HG02973 (cell line): Measurements from ENCODE around the gene RPS6KA5.
"Not testable (repeated sequence)": the region's sequence is repeated elsewhere in the genome, so short reads cannot be mapped to it uniquely, and the experiment has no call there.

Experiments
- ATAC-seq: cut with Tn5 transposase; IDR thresholded peaks from one replicate; pipeline ENCODE4 v1.9.1; 2021; ENCODE audit warnings: moderate library complexity; ENCODE audit not compliant: unreplicated experiment

RPS6KA5 gene

DNA sequence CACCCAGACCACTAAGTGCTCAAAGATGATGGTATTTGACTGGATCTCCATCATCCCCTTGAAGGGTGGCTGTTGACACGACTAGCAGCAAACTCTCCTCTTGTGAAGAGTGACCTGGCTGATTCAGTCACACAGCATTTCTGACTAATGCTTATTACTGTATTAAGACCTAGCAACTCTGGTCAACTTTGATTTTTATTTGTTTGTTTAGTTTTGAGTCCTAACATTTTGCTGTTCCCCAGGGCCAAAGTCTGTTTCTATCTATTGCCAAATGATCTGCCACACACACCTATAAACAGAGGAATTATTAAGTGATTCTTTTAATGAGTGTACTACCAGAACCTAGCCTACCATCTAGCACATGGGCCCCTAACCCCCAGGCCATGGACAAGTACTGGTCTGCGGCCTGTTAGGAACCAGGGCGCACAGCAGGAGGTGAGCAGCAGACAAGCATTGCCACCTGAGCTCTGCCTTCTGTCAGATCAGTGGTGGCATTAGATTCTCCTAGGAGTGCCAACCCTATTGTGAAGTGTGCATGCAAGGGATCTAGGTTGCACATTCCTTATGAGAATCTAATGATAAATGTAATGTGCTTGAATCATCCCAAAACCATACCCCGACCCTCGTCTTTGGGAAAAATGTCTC is 120.0 kb downstream of the RPS6KA5 start:
- ATAC-seq: no peak

DNA sequence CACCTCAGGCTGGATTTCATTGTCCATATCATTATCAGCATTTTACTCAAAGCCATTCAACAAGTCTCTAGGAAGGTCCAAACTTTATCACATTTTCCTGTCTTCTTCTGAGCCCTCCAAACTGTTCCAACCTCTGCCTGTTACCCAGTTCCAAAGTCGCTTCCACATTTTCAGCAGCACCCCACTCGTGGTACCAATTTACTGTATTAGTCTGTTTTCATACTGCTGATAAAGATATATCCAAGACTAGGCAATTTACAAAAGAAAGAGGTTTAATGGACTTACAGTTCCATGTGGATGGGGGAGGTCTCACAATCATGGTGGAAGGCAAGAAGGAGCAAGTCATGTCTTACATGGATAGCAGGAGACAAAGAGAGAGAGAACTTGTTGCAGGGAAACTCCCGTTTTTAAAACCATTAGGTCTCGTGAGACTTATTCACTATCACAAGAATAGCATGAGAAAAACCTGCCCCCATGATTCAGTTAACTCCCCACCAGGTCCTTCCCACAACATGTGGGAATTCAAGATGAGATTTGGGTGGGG is 121.1 kb downstream of the RPS6KA5 start:
- not testable (repeated sequence) for ATAC-seq

DNA sequence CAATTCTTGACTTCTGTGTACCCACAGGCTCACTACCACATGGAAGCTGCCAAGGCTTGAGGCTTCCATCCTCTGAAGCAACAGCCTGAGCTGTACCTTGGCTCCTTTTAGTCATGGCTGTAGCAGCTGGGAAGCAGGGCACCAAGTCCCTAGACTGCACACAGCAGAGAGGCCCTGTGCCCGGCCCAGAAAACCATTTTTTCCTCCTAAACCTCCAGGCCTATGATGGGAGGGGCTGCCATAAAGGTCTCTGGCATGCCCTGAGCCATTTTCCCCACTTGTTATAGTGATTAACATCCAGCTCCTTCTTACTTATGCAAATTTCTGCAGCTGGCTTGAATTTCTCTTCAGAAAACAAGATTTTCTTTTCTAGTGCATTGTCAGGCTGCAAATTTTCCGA is 121.8 kb downstream of the RPS6KA5 start:
- no peak for ATAC-seq

DNA sequence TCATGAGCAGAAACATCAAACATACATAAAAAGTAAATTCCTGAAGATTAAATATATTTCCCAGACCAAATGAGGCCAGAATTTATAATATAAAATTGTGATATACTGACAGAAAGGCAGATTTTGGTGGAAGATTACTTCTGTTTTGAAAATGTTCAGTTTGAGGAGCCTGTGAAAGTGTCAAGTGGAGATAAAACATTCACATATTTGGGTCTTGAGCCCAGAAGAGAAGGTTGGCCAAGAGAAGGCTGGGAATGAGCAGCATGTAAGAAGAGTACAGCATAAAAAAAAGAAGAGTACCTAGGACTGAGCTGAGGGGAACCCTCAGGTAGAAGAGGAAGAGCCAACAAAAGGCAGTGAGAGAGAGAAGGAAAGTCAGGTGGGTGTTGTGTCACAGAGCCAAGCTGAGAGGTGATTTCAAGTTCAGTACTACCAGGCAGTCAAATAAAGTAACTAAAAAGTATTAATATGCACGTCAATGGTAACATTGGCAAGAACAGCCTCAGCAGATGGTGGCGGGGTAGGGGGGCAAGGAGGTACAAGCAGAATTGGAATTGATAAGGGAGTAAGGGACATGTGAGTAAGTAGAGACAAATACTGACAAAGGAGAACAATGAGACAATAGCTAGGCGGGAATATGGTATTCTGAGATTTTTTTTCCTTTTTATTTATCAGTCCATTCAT is 123.5 kb downstream of the RPS6KA5 start:
- ATAC-seq: no peak

DNA sequence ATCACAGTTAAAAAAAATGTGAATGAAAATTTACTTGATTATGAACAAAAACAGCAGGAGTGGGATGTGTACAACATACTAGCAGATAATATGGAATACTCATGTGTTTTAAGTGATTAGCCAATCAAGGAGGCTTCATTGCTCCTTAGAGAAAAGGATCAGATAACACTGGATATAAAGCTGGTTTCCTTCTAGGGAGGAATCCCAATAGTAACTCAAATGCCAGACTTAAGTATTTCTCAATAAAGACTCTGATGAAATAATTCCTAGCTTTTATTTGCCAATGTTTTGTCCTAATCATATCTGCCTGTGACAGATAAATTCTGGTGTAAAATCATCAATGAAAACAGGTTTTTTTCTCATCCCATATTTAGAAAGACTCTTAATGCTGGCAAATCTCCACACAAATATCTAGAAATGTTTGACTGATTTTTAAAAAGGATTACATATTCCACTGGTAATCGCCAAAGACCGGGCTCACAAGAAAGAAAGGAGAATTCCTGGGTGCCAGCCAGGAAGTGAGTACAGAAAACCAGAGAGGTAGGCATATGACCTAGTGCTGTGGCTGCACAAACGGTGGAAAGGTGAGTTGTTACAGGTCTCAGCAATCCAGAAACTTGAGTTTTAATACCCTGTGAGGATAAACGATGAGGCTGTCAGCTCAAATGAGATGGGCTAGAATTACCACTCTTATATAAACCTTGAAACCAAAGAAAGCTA is 135.7 kb downstream of the RPS6KA5 start:
- ATAC-seq: no peak

DNA sequence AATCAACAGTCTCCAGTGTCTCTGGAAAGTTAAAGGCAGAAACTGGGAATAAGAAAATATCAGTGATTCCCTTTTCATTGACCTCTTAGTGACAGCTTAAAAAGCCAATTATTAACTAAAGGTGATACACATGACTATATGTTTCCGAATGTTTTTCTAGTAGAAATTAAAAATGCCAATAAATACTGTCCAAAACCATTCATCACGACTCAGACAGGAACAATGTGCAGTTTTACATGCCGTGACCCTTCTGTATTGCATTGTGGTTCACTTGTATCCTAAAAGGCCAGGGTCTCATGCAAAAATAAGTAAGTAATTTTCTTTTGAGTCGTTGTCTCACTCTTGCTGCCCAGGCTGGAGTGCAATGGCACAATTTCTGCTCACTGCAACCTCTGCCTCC is 138.3 kb downstream of the RPS6KA5 start:
- ATAC-seq: no peak

DNA sequence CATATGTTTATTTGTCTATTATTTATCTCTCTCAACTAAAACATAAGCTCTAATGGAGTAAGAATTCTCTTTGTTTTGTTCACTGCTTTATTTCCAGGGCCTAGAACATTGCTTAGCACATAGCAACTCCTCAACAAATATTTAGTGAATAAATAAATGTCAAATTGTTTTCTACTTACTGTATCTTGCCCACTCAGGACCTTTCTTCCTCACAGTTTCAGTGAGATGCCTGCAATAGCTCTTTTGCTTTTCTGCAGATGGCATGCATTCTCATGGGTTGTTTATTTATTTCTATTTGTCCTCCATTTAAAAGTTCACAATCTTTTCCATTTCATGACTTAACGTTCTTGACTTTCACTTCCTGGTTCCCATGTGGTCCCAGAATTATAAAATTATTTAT is 149.3 kb downstream of the RPS6KA5 start:
- no peak for ATAC-seq

- ATAC-seq: no peak
Measured at GRCh38 chr14:90907178-90907577, 153.3 kb downstream of the RPS6KA5 start.

- peak; percentile 85 for ATAC-seq
Measured at GRCh38 chr14:90905531-90905930, 154.9 kb downstream of the RPS6KA5 start.

DNA sequence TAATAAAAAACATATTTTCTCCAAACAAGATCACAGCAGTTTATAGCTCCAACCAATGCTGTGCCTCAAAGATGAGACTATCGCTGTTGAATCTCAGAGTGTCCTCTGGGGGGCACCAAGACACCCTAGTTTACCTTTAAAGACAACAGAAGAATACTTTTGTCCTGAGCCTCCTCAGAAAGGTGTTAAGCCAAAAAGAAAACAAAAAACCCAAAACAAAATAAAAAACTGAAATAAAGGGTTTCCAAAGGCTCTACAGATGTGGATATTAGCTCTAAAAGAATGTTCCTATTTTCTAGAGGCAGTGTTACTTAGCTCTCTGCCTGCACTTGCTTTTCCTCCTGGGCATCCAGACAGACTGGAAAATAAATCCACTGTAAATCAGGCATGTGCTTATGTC is 157.3 kb downstream of the RPS6KA5 start:
- no peak for ATAC-seq

DNA sequence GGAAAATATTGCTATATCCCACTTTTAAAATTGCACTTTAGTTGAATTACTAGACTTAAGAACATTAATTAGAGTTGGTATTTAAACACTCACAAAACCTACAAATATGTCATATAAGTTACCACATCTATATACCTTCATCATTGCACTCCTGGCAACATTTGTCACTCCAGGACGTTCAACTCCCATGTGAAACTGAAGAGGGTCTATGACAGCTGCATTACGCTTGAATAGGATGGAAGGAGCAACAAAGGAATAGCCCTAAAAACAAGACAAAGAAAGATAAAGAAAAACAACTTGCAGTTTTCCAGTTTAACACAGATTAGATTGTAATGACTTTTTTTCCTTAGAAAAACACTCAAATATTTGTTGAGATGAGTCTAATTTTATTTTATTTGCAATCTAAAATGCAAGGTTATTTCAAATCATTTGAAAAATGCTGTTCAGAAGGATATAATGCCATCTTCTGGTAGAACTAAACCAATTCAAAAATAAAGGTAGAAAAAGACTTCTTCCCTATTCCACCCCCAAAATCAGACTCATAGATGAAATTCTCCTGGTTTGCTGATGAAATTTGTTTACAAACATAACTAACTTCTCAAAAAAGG is 159.9 kb downstream of the RPS6KA5 start:
- no peak for ATAC-seq

- ATAC-seq: no peak
Measured at GRCh38 chr14:90897022-90897421, 163.4 kb downstream of the RPS6KA5 start.

DNA sequence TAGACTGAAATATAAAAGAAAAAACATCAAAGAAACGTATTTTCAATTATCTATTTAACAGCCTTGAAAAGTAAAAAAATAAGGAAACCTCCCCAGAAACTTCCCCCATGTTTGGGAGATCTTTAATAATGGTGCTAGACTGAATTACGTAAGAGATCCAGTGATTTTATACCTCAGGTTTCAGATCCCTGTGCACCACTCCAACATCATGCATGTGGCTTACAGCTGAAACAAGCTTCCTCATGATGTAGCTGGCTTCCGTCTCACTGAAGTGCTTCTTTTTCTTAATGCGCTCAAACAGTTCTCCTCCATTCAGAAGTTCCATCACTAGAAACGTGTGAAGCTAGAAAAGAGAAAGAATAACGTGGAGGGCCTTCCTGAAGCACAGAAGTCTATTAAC is 166.2 kb downstream of the RPS6KA5 start:
- ATAC-seq: no peak

GRCh38 chr14:90893510-90893909 is 166.9 kb downstream of the RPS6KA5 start:
- no peak for ATAC-seq

- no peak for ATAC-seq
Measured at GRCh38 chr14:90892970-90893369, 167.5 kb downstream of the RPS6KA5 start.

GRCh38 chr14:90891326-90891725 is 169.1 kb downstream of the RPS6KA5 start:
- ATAC-seq: no peak

- no peak for ATAC-seq
Measured at GRCh38 chr14:90890322-90891020, 170.0 kb downstream of the RPS6KA5 start.

DNA sequence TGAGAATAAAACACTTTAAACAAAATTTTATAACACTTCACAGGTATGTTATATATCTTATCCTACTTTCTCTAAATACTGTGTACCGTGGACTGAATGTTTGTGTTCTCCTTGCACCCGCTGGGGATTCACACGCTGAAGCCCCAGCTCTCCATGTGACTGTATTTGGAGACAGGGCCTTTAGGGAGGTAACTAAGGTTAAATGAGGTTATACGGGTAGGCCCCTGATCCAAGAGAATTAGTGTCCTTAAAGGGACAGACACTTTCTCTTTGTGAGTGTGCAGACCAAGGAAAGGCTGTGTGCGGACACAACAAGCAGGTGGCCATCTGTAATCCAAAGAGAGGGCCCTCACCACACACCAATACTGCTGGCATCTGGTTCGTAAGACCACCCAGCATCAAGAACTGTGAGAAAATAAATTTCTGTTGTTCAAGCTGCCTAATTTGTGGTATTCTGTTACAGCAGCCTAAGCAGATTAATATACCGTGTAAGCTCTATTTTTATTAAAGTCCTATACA is 174.1 kb downstream of the RPS6KA5 start:
- no peak for ATAC-seq

- ATAC-seq: no peak
Measured at GRCh38 chr14:90883782-90884181, 176.7 kb downstream of the RPS6KA5 start.

GRCh38 chr14:90883197-90883596 is 177.2 kb downstream of the RPS6KA5 start:
- no peak for ATAC-seq

- no peak for ATAC-seq
Measured at GRCh38 chr14:90880282-90880681, 180.2 kb downstream of the RPS6KA5 start.
